ENCODE measurements around the gene OTULINL.

Gene OTULINL

GRCh38 chr5:14561741-14562140 lies 19.9 kb upstream of the OTULINL start:
- no peaks in the 10 kb centered on the region for H3K79me2 ChIP-seq (ENCODE audit: insufficient read depth, low read length)
- no peak overlapping the region for H3K4me2 ChIP-seq (ENCODE audit: low read depth, low read length, poor library complexity, severe bottlenecking)
- TF ChIP-seq EZH2phosphoT487 (IDR thresholded peaks at IDR 0.05; ENCODE audit: borderline replicate concordance) (no peak), CTCF (conservative IDR thresholded peaks at IDR 0.05; ENCODE audit: low read length) (no peak)
- no peaks in the 10 kb centered on the region for H3K36me3 ChIP-seq (ENCODE audit: insufficient read depth, low read length)
- H3K27me3 ChIP-seq (ENCODE audit: insufficient read depth, low read length, poor library complexity, severe bottlenecking) = no peaks in the 10 kb centered on the region
- H4K20me1 ChIP-seq (ENCODE audit: insufficient read depth, low read length, poor library complexity, severe bottlenecking) = no peaks in the 10 kb centered on the region
- no peaks in the 10 kb centered on the region for H3F3A ChIP-seq (ENCODE audit: low read depth)
- H2AFZ ChIP-seq (ENCODE audit: low read length) = 0 out of 2 replicates have a peak overlapping the region, but pooled peaks have one; percentile 32
- no peak overlapping the region for H3K9ac ChIP-seq (ENCODE audit: low read depth, low read length, poor library complexity, severe bottlenecking)
- H3K4me1 ChIP-seq (ENCODE audit: insufficient read depth, low read length, poor library complexity, severe bottlenecking) = peaks cover 52% of the 10 kb centered on the region
- H3K4me3 ChIP-seq (ENCODE audit: low read length, poor library complexity, severe bottlenecking) = no peak overlapping the region
- no peaks in the 10 kb centered on the region; the same call in 1 of the 2 replicates for H3K9me3 ChIP-seq (ENCODE audit: insufficient read depth, low read depth, low read length)
- no peaks in the 10 kb centered on the region for H3K9me2 ChIP-seq (replicated peaks; ENCODE audit: low read depth, low read length)

- Histone ChIP-seq H3K4me1 (ENCODE audit: insufficient read depth, low read length, poor library complexity, severe bottlenecking) (no peaks in the 10 kb centered on the region), H3K36me3 (ENCODE audit: insufficient read depth, low read length) (no peaks in the 10 kb centered on the region), H3K9me3 (ENCODE audit: insufficient read depth, low read depth, low read length) (peaks cover 5% of the 10 kb centered on the region; the same call in 1 of the 2 replicates), H2AFZ (ENCODE audit: low read length) (no peak overlapping the region), H3K9ac (ENCODE audit: low read depth, low read length, poor library complexity, severe bottlenecking) (no peak overlapping the region), H3K4me2 (ENCODE audit: low read depth, low read length, poor library complexity, severe bottlenecking) (no peak overlapping the region), H3K4me3 (ENCODE audit: low read length, poor library complexity, severe bottlenecking) (no peak overlapping the region), H3K79me2 (ENCODE audit: insufficient read depth, low read length) (no peaks in the 10 kb centered on the region), H3K27me3 (ENCODE audit: insufficient read depth, low read length, poor library complexity, severe bottlenecking) (no peaks in the 10 kb centered on the region), H4K20me1 (ENCODE audit: insufficient read depth, low read length, poor library complexity, severe bottlenecking) (no peaks in the 10 kb centered on the region), H3F3A (ENCODE audit: low read depth) (no peaks in the 10 kb centered on the region), H3K9me2 (replicated peaks; ENCODE audit: low read depth, low read length) (no peaks in the 10 kb centered on the region)
- no peak for TF ChIP-seq CTCF (conservative IDR thresholded peaks at IDR 0.05; ENCODE audit: low read length)
- no peak for TF ChIP-seq EZH2phosphoT487 (IDR thresholded peaks at IDR 0.05; ENCODE audit: borderline replicate concordance)
Observed at GRCh38 chr5:14568333-14568732, 13.3 kb upstream of the OTULINL start.

- H3K4me2 ChIP-seq (ENCODE audit: low read depth, low read length, poor library complexity, severe bottlenecking) = no peak overlapping the region
- H3K79me2 ChIP-seq (ENCODE audit: insufficient read depth, low read length) = no peaks in the 10 kb centered on the region
- TF ChIP-seq CTCF (conservative IDR thresholded peaks at IDR 0.05; ENCODE audit: low read length) = no peak
- no peak for TF ChIP-seq EZH2phosphoT487 (IDR thresholded peaks at IDR 0.05; ENCODE audit: borderline replicate concordance)
- H3K9me2 ChIP-seq (replicated peaks; ENCODE audit: low read depth, low read length) = no peaks in the 10 kb centered on the region
- H3K9ac ChIP-seq (ENCODE audit: low read depth, low read length, poor library complexity, severe bottlenecking) = no peak overlapping the region
- no peak overlapping the region for H2AFZ ChIP-seq (ENCODE audit: low read length)
- H4K20me1 ChIP-seq (ENCODE audit: insufficient read depth, low read length, poor library complexity, severe bottlenecking) = no peaks in the 10 kb centered on the region
- H3K27me3 ChIP-seq (ENCODE audit: insufficient read depth, low read length, poor library complexity, severe bottlenecking) = no peaks in the 10 kb centered on the region
- no peak overlapping the region for H3K4me3 ChIP-seq (ENCODE audit: low read length, poor library complexity, severe bottlenecking)
- no peaks in the 10 kb centered on the region for H3F3A ChIP-seq (ENCODE audit: low read depth)
- no peaks in the 10 kb centered on the region for H3K36me3 ChIP-seq (ENCODE audit: insufficient read depth, low read length)
- peaks cover 5% of the 10 kb centered on the region; the same call in 1 of the 2 replicates for H3K9me3 ChIP-seq (ENCODE audit: insufficient read depth, low read depth, low read length)
- H3K4me1 ChIP-seq (ENCODE audit: insufficient read depth, low read length, poor library complexity, severe bottlenecking) = no peaks in the 10 kb centered on the region
Observed at GRCh38 chr5:14569948-14570691, 11.5 kb upstream of the OTULINL start.

All from Loucy (cell line).